NCI-H2196 (cell line): ENCODE results near the gene NFYA.

ENCODE experiments used
- DNase-seq: peaks from one replicate; lab custom pipeline; 2025; ENCODE audit not compliant: unreplicated experiment; lab: John Stamatoyannopoulos, UW

Gene NFYA

DNA sequence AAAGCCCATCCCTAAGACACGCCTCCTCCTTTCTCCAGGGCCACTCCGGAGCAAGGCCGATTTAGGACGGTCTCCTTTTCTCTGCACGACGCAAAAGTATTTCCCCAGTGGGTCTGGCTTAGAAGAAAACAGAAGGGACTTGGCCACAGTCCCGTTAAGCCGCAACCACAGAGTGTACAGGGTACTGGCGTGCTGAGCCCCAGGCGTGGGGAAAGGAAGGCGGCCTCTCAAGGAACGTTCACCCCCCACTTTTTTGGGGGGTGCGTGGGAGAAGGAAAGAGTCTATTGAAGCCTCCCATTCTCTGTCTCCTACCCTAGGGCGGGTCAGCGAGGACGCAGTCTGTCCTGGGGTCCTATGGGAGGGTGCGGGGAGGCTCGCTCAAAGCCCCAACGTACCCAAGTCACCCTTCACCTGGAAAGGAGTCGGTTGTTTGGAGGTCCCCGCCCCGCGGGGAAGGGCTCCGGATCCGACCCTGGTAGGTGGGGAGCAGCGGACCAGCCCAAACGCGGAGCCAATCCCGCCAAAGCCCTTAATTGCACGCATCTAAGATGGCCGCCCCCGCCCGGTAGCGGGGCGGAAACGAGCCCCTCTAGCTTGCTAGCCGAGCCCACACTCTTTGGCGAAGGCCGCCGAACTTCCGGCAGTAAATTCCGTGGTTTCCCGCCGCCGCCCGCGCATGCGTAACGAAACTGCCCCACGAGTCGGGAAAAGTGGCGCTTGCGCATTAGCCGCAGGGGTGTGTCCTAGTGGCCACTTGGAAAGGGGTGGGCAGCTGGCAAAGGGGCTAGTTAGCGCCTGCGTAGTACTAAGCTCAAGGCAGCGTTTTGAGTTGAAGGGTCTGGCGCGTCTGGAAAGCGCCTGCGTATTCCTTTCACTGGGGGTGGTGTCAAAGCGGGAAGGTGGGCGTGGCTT, 595 bp upstream of the NFYA start, which contains the start of gene OARD1:
Gene OARD1 (minus strand): TSS at position 434 of the 913 bp plus-strand sequence. CDS start 722 bp downstream, outside the sequence.
- DNase-seq, result peak; percentile 100

DNA sequence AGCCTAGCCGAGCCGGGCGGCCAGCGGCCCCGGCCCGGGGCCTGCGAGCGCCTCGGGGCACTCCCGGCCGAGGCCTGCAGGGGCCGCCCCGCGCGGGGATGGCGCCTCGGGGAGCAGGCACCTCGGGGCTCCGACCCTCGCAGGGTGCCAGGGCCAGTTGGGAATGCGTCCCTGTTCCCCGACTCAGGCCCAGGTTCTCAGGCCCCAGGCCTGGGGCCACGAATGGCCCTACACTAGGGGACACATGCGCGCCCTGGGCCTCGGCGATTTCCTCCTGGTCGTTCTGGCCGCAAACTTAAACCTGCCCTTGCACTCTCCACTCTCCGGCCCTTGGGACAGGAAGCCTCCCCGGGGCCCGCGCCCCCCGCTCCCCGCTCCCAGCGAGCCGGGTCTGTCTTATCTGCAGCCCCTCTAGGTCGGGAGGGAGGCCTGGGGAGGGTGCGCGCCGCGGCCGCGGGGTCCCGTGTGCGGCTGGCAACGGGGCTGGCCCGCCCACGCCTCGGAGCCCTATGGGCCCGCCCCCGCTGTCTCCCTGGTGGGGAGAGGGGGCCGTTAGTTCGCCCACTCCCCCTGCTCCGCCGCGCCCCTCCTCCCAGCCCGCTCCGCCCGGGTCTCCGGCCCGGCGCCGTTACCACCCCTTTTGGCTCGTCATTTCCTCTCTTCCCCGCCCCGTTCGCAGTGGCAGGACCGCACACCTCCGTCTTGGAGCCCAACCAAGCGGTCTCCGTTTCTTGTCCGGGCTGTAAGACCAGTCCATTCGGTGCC, 611 bp downstream of the NFYA start:
- DNase-seq, result peak; percentile 83

DNA sequence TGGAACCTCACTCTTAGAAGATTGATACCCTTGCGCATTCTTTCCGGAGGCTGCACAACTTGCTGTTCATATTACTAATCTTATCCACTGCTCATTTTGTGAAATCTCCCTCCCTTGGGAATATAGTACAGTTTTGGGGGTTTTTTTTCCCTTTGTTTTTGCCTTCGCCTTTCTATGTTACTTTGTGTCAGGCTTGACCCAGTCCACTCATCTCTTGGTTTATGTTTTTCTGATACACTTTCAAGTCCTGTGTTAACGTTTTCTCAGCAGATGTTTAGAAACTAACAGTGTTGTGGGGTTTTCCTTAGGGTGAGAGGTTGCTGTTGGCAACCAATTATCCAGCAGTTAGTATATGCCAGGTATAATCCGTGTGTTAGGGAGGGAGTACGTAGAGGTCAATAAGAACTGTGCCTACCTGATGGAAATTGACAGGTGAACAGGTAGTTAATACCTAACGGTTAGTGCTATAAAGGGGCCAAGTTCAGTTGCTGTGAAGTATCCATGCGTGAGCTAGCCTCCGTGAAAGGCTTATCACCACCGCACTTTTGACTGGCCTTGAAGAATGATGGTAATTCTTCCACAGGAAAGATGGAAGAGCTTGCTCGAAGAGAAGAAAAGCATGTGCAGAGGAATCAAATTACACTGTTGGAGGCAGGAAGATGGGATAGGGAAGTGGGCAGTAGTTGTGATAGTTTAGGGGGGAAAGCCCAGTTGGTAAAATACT, 1.4 kb downstream of the NFYA start:
- DNase-seq, result no peak

DNA sequence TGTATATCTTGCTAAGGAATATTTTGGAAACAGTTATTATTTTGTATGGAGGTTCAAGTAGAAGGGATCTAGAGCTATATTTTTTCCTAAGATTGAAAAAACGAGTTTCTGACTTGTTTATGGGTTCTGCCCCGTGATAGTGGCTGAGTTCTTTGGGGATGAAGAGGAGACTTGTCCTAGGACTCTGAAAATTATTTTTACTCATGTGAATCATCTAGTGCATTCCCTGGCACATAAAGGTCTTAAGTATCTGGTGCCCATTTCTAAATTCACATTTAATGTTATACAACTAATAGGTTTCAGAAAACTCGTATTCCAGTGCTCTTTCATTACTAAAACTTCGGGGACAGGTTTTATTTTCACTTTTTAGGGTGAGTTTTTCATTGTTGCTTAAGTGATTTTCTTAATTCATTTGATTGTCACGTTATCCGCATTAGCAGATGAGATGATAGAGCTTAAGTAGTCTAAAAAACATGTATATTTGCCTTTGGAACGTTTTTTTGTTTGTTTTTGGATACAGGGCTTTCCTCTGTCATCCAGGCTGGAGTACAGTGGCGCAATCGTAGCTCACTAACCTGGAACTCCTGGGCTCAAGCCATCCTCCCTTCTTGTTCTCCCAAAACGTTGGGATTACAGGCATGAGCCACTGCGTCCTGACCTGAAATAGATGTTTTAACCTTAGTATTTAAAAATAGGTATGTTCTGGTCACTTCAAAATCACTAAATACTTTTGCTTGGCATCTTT, 2.1 kb downstream of the NFYA start:
- no peak for DNase-seq

DNA sequence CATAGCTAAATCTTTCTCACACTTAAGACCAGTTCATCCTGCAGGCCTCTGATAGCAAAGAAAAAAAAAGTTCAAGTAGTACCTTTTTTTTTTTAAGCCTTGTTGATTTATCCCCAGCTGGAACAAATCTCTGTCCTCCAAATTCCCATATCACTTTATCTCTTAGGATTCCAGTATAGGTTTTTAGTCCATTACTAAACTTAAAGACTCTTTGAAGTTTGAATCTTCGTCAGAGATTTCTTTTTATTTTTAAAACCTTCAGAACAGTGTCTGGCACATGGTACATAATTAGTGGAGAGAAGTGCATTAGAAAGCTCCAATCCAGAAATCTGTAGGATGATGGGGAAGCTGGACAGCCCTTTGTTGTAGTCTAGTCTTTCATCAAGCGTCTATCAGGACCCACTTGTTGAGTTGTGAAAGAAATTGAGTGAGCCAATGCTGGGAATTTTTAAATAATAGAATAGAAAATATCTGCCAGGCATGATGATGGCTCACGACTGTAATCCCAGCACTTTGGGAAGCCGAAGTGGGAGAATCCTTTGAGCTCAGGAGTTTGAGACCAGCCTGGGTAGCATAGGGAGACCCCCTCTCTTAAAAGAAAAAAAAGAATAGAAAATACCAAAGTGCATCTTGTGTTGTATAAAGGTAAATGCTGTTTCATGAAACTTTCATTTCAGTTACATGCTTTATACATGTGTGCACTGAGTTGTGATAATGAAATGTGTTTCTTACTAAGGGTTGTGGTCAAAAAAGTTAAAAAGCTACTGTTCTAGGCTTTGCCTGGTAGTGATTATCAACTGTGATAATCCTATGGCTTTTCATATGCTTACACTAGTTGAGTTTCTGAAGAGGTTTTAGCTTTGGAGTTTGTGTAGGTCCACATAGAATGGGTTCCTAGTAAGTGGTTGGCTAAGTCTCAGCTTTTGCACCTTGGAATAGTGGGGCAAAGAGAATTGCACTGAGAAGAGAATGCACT, 3.2 kb downstream of the NFYA start:
- no peak for DNase-seq

DNA sequence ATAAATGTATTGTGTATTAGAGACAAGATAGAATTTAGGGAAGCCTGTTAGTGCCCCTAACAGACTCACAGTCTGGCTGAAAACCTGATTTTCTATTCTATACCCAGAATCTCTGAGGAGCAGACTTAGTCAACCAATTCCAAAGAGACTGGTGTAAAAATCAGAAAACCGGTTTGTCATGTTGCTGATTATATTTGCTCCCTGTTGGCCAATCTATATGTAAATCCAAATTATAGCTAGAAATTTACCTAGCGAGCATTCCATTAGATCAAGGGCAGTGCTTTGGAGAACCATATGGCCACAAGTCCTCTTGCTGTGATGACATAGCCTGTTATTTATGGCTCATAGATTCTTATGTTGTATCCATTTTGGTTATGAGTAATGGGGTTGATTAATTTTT, 4.8 kb downstream of the NFYA start:
- no peak for DNase-seq

DNA sequence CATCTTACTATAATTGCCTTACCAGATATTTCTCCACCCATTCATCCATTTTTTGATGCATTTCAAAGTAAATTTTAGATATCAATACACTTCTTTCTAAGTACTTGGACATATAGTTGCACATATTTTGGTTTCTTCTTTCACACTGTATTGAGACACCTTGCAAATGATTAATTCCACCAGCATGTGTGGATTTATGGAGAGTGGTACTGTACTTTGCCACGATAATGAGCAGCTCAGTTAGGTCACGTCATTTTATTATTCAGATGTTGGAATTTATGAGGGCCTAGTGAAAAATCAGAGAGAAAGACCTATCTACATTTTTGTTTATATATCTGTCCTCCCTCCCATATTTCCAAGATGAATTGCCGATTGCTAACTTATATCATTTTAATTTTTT, 5.3 kb downstream of the NFYA start:
- no peak for DNase-seq

DNA sequence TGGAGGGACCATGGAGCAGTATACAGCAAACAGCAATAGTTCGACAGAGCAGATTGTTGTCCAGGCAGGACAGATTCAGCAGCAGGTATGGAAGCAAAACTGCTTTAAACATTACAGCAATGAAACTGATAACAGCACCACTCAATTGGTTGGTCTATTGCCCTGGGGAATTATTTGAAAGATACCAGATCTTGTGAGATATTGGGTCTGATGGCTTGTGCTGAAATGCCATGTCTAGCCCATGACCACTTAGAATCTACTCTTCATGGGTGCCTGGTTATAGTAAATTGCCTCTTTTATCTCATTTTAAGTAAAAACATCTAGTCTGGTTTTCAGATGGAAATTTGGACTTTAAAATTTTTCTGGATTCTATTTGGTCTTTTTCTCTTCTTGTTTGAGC, 6.3 kb downstream of the NFYA start:
- DNase-seq, result no peak

DNA sequence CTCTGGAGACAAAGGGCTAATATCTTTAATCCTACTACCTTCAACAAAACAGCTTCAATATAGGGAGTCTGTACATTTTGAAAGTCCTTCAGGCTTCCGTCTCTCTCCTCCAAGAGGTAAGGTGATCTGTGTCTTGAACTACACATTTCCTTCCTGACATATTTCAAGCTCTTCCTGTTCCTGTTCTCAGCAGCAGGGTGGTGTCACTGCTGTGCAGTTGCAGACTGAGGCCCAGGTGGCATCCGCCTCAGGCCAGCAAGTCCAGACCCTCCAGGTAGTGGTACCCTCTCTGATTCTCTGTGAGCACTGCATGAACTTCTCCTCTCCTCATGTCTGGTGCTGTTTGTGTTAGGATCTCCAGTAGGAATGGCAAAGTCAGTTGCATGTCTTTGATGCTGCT, 7.8 kb downstream of the NFYA start:
- no peak for DNase-seq

DNA sequence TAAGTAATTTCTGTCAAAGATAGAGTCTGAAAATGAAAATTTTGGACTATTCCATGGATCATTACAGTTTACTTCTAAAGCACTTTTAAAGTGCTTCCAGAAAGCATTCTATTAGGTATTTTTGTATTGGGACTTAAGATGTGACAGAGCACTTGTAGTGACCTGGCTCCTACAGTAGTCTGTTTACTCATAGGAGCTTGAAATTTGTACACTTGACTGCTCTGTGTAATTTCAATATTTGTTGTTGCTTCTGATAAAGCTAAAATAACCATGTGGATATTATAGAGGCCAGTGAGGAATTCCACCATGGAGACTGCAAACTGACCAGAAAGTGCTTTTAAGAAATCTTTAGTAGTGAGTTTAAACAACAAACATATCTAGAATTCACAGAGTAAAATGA, 10.3 kb downstream of the NFYA start:
- DNase-seq, result no peak

DNA sequence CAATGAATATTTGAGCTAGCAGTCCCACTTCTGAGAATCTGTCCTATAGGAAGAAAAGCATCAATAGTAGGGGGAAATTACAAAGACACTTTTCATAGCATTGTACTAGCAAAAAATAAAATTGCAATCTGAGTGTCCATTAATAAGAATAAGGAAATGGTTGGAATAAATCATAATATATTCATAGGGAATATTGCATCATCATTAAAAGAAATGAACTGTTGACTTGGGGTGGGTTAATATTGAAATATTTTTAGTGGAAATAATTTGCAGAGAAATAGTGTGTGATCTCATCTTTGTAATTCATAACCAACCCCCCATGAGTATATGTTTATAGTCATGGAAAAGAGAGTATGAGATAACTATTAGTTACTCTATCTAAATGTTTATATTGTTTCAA, 12.4 kb downstream of the NFYA start:
- DNase-seq, result no peak

DNA sequence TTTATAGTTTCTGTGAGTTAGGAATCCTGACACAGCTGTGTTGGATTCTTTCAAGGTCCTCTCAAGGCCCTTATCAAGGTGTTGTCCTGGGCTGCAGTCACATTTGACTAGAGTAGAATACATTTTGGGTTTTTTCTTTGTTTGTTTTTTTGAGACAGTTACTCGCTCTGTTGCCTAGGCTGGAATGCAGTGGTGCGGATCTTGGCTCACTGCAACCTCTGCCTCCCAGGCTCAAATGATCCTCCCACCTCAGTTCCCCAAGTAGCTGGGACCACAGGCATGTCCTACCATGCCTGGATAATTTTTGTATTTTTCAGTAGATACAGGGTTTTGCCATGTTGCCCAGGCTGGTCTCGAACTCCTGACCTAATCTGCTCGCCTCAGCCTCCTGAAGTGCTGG, 15.7 kb downstream of the NFYA start:
- no peak for DNase-seq

DNA sequence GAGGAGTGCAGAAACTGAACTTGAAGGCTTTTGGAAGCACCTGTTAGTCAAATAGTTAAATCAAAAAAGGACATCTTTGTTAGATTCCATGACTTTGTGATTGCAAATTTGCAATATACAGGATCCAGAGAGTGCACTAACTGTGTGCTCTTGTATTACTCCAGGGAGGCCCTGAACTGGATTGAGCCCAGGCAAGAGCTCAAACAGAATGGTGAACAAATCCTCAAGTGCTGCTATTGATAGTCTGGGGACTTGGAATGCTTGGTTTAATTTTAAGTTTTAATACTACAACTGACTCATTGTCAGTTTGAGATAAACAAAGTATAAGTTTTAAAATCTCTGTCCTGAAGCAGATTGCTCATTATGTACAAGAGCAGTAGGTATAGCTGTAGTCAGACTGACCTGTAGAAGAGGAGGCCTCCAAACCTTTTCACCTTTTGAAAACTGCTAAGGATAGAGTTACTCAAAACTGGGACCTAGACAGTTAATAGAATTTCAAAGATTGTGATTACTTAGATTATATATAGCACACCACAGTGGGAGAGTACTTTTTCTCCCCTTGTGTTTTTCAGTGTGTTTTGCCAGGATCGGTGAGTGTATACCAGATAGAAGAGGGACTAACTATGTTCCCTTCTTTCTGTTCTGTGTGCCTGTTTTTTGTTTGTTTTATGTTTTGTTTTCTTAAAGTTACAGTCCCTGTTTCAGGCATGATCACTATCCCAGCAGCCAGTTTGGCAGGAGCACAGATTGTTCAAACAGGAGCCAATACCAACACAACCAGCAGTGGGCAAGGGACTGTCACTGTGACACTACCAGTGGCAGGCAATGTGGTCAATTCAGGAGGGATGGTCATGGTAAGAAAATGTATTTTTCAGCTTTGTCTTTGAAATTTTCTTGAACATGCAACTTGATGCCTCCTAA, 18.3 kb downstream of the NFYA start:
- DNase-seq, result no peak

DNA sequence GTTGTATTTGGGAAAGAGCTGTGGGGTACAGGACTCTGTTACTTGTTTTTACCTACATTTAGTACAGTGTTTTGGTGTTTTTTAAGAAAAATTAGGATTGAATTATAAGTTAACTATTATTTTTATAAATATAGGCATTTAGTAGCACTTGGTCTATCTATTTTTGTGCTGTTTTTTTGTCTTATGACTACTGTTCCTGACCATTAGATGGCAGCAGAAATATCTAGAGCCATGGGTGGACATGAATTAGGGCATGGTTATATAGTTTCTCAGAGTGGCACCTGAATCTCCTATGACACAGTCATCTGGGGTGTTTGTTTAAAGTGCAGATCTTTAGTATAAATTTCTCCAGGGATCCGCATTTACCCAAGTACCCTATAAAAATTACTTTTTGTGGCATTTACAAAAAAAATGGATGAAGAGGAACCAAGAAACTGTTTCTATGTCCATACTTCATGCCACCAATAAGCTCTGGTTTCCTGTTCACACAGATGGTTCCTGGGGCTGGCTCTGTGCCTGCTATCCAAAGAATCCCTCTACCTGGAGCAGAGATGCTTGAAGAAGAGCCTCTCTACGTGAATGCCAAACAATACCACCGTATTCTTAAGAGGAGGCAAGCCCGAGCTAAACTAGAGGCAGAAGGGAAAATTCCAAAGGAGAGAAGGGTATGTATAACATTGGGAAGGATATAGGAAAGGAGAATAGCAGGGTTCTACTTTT, 19.8 kb downstream of the NFYA start:
- peak; percentile 31 for DNase-seq

DNA sequence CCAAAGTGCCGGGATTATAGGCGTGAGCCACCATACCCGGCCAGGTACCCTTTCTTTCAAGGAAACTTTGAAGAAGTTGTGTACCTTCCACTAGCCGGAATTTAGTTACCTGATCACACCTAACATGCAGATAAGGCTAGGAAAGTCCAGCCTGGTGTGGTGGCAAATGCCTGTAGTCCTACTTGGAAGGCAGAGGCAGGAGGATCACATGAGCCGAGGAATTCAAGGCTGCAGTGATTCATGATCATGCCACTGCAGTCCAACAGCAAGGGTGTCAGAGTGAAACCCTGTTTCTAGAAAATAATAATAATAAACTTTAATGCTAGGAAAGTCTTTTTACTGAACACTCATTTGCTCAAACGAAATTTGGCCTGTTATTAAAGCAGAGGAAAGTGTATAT, 21.0 kb downstream of the NFYA start:
- DNase-seq, result no peak

DNA sequence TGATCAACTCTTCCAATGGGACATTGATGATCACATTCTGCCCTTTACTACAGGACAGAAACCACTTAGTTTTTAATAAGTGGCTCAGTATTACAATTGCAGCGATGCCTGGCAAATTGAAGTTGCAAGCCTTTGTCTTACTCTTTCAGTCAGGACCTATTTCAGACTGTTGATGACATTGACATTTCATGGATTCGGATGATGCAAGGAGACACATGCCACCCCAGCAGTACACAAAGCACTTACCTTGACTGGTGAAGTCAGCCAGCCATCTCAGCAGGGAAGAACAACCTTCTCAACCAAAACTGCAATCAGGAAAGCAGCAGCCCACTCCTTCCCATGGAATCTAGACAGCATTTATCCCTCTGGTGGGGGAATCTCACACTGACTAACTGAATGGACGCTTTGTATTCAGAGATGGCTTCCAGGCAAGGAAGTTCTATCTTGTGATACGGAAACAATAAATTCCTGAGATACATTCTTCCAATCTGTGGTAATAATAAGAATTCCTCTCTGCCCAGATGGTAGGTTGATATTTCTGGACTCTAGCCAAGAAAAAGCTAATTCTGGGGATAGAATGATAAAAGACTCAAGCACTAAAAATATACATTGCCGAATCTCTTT, 24.8 kb downstream of the NFYA start:
- no peak for DNase-seq

DNA sequence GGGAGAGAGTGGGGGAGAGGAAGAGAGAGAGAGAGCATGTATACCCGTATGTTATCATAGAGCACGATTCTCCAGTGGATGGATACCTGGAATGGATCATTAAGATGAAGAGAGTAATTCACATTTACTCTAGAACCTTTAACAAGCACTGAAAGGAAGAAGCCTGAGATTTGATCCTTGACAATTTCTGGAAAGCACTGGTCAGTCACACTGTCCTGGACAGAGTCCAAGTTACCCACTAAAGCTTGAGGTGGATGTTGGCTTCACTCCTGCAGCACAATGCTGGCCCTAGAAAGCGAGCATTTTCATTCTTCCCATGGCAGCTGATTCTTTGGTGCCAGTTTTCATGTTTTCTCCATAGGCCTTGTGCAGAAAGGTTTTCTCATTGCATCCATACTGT, 25.6 kb downstream of the NFYA start:
- DNase-seq, result no peak
